Type B pancreatic cell (in vitro differentiated cells): ENCODE results near the gene VAV2. TPM values are rescaled to one million over a fixed set of nuclear protein-coding genes. Genes with fewer than 3 reads are reported as not detected.

ENCODE experiments used
- DNase-seq: peaks from one replicate; pipeline ENCODE4 v3.0.0; 2021; ENCODE audit warnings: mixed read lengths; ENCODE audit not compliant: unreplicated experiment; ENCODE audit errors: extremely low spot score
- H3K27ac Mint-ChIP-seq: 2 replicates; pipeline ENCODE4 v1.8.0; 2021; ENCODE audit warnings: mild to moderate bottlenecking, mixed read lengths
- H3K27me3 Mint-ChIP-seq: 2 replicates; pipeline ENCODE4 v1.8.0; 2021; ENCODE audit warnings: mixed read lengths
- H3K36me3 Mint-ChIP-seq: 2 replicates; pipeline ENCODE4 v1.8.0; 2021; ENCODE audit warnings: mixed read lengths
- H3K4me1 Mint-ChIP-seq: one replicate; pipeline ENCODE4 v1.8.0; 2021; ENCODE audit warnings: mixed read lengths; ENCODE audit not compliant: unreplicated experiment
- H3K4me3 Mint-ChIP-seq: 2 replicates; pipeline ENCODE4 v1.8.0; 2021; ENCODE audit warnings: mild to moderate bottlenecking, mixed read lengths
- H3K9me3 Mint-ChIP-seq: 2 replicates; pipeline ENCODE4 v1.8.0; 2021; ENCODE audit warnings: mixed read lengths
- CTCF ChIP-seq: fragments of 200-600 bp; sonication (generic); conservative IDR thresholded peaks from 2 replicates; pipeline ENCODE4 v1.5.0; 2021; ENCODE audit warnings: antibody characterized with exemption, mild to moderate bottlenecking
- total RNA-seq: library from RNA; stranded (reverse); gene quantifications from 2 replicates; pipeline ENCODE4 v1.2.1, GENCODE V29; 2021; ENCODE audit warnings: low replicate concordance

The VAV2 gene
- total RNA-seq, 1 donor from 2014 or later, result 39.4 TPM

- peaks cover 40% of the 10 kb centered on the region for H3K4me1 Mint-ChIP-seq
- H3K27ac Mint-ChIP-seq, result no peak overlapping the region
- TF ChIP-seq CTCF, result no peak
Observed at GRCh38 chr9:133875131-133875530, 117.0 kb downstream of the VAV2 start.

GRCh38 chr9:133874659-133875058 lies 117.5 kb downstream of the VAV2 start:
- Mint-ChIP-seq H3K9me3 (no peaks in the 10 kb centered on the region), H3K4me1 (peaks cover 40% of the 10 kb centered on the region), H3K36me3 (peaks cover 3% of the 10 kb centered on the region), H3K27ac (peak overlapping the region; percentile 93), H3K4me3 (peak overlapping the region; percentile 80), H3K27me3 (no peaks in the 10 kb centered on the region)
- DNase-seq, result no peak
- TF ChIP-seq CTCF, result no peak

More at GRCh38 chr9:133875131-133875530, 117.0 kb downstream of the VAV2 start:
- H3K36me3 Mint-ChIP-seq, result no peaks in the 10 kb centered on the region
- no peak overlapping the region for H3K4me3 Mint-ChIP-seq
- no peak for DNase-seq
- H3K9me3 Mint-ChIP-seq, result no peaks in the 10 kb centered on the region
- no peaks in the 10 kb centered on the region for H3K27me3 Mint-ChIP-seq

- no peak for TF ChIP-seq CTCF
- no peak for DNase-seq
Observed at GRCh38 chr9:133874060-133874657, 118.0 kb downstream of the VAV2 start.

GRCh38 chr9:133873461-133873891 lies 118.6 kb downstream of the VAV2 start:
- no peak for DNase-seq
- H3K4me3 Mint-ChIP-seq, result peak overlapping the region; percentile 80
- H3K27ac Mint-ChIP-seq, result peak overlapping the region; percentile 93
- no peak for TF ChIP-seq CTCF
- peaks cover 5% of the 10 kb centered on the region for H3K36me3 Mint-ChIP-seq
- no peaks in the 10 kb centered on the region for H3K27me3 Mint-ChIP-seq
- no peaks in the 10 kb centered on the region for H3K9me3 Mint-ChIP-seq
- peaks cover 37% of the 10 kb centered on the region for H3K4me1 Mint-ChIP-seq

More at GRCh38 chr9:133874060-133874657, 118.0 kb downstream of the VAV2 start:
- peaks cover 39% of the 10 kb centered on the region for H3K4me1 Mint-ChIP-seq
- H3K27me3 Mint-ChIP-seq, result no peaks in the 10 kb centered on the region
- H3K27ac Mint-ChIP-seq, result peak overlapping the region; percentile 93
- H3K9me3 Mint-ChIP-seq, result no peaks in the 10 kb centered on the region
- peaks cover 5% of the 10 kb centered on the region for H3K36me3 Mint-ChIP-seq
- peak overlapping the region; percentile 80 for H3K4me3 Mint-ChIP-seq

- TF ChIP-seq CTCF, result no peak
- Mint-ChIP-seq H3K36me3 (peaks cover 5% of the 10 kb centered on the region), H3K27me3 (no peaks in the 10 kb centered on the region), H3K4me1 (peaks cover 37% of the 10 kb centered on the region), H3K27ac (no peak overlapping the region), H3K4me3 (no peak overlapping the region), H3K9me3 (no peaks in the 10 kb centered on the region)
- no peak for DNase-seq
Observed at GRCh38 chr9:133873009-133873408, 119.1 kb downstream of the VAV2 start.
